ENCODE measurements around the gene ARSI.

DNA sequence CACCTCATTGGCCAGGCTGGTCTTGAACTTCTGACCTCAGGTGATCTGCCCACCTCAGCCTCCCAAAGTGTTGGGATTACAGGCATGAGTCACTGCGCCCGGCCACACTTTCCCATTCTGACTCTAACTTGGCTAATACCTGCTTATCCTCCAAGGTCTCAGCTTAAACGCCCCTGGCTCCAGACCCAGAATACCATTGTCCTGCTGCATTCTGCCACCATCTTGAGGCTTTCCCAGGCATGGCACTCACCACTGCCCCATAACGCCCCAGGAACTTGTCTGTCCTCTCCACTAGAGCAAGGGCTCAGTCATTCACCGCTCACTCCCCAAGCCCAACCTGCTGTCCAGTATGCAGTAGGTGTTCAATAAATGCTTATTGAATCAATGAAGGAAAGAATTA is 53.0 kb downstream of the ARSI start:
- no peak for TF ChIP-seq CTCF (IDR thresholded peaks at IDR 0.05; ENCODE audit: extremely low read depth in 1 of 2, insufficient read depth in 1 of 2, low read depth in 1 of 2, low read length in 2 of 2)
- no peak for TF ChIP-seq EZH2 (IDR thresholded peaks at IDR 0.05; ENCODE audit: borderline replicate concordance, low read depth, low read length, severe bottlenecking)
- no peak for TF ChIP-seq POLR2AphosphoS5 (IDR thresholded peaks at IDR 0.05; ENCODE audit: insufficient read depth, low read depth, low read length)
- TF ChIP-seq JUN (IDR thresholded peaks at IDR 0.05; ENCODE audit: borderline replicate concordance, insufficient read depth, insufficient read length, low read depth) = no peak
- TF ChIP-seq POLR2A (IDR thresholded peaks at IDR 0.05; ENCODE audit: low read depth, low read length) = no peak
- TF ChIP-seq MYC (IDR thresholded peaks at IDR 0.05; ENCODE audit: low read depth, low read length) = no peak
- TF ChIP-seq MAX (IDR thresholded peaks at IDR 0.05; ENCODE audit: insufficient read depth, insufficient read length) = no peak
- no peak for TF ChIP-seq FOS (IDR thresholded peaks at IDR 0.05; ENCODE audit: borderline replicate concordance, insufficient read depth, low read length)
- no peak for TF ChIP-seq GATA2 (IDR thresholded peaks at IDR 0.05; ENCODE audit: insufficient read depth, insufficient read length, low read depth, low read length)

All from endothelial cell of umbilical vein (primary cell).